GM19035 (cell line): ENCODE results near the gene STAG3.

ENCODE experiments used
- ATAC-seq: cut with Tn5 transposase; IDR thresholded peaks from one replicate; pipeline ENCODE4 v1.9.1; 2021; ENCODE audit not compliant: unreplicated experiment

Gene STAG3

GRCh38 chr7:100154651-100155491, 22.8 kb upstream of the STAG3 start:
- no peak for ATAC-seq

- no peak for ATAC-seq
These were observed 22.0 kb upstream of the STAG3 start for GRCh38 chr7:100155553-100156317.

- ATAC-seq: no peak
These were observed 21.2 kb upstream of the STAG3 start for GRCh38 chr7:100156331-100157068.

GRCh38 chr7:100157069-100157333, 20.7 kb upstream of the STAG3 start:
- no peak for ATAC-seq

GRCh38 chr7:100157334-100158228, 20.1 kb upstream of the STAG3 start:
- ATAC-seq: peak; percentile 4

GRCh38 chr7:100158229-100159098, 19.3 kb upstream of the STAG3 start, which contains the start of gene TRAPPC14:
Gene TRAPPC14, minus strand, starts transcription at chr7:100158723. Its CDS starts 224 bp downstream, at chr7:100158499.
- peak; percentile 81 for ATAC-seq

GRCh38 chr7:100159099-100159623, 18.6 kb upstream of the STAG3 start:
- ATAC-seq: no peak

- no peak for ATAC-seq
These were observed 17.7 kb upstream of the STAG3 start for GRCh38 chr7:100160067-100160466.

GRCh38 chr7:100163006-100163531, 14.6 kb upstream of the STAG3 start:
- ATAC-seq: no peak

GRCh38 chr7:100163871-100164270, 13.8 kb upstream of the STAG3 start:
- no peak for ATAC-seq

GRCh38 chr7:100166317-100166940, 11.3 kb upstream of the STAG3 start:
- ATAC-seq: no peak

GRCh38 chr7:100166970-100167911, 10.5 kb upstream of the STAG3 start:
- ATAC-seq: no peak

- ATAC-seq: no peak
These were observed 9.8 kb upstream of the STAG3 start for GRCh38 chr7:100167912-100168323.

- ATAC-seq: no peak
These were observed 8.4 kb upstream of the STAG3 start for GRCh38 chr7:100169147-100169850.

- ATAC-seq: no peak
These were observed 7.4 kb upstream of the STAG3 start for GRCh38 chr7:100170101-100170897.

- no peak for ATAC-seq
These were observed 6.5 kb upstream of the STAG3 start for GRCh38 chr7:100171087-100171681.
